Measurements from ENCODE around the gene DSCAML1.

DNA sequence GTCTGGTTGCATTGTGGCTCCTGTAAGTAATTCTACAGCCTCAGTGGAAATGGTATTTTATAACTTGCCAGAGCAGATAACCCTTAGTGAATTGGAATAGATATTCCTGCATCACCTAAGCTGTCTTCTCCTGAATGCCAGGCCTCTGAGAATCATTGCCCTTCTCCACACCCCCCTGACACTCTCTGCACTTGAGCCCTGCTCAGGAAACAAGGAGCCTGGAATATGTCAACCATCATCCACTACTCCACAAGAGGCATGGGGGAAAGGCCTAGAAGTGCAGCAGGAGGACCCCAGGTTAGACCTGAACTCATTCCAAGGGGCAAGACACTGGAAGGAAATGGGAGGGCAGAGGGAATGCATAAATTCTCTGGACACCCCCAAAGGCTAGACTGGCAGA, 72.4 kb downstream of the DSCAML1 start:
- TF ChIP-seq, protein P1, sequence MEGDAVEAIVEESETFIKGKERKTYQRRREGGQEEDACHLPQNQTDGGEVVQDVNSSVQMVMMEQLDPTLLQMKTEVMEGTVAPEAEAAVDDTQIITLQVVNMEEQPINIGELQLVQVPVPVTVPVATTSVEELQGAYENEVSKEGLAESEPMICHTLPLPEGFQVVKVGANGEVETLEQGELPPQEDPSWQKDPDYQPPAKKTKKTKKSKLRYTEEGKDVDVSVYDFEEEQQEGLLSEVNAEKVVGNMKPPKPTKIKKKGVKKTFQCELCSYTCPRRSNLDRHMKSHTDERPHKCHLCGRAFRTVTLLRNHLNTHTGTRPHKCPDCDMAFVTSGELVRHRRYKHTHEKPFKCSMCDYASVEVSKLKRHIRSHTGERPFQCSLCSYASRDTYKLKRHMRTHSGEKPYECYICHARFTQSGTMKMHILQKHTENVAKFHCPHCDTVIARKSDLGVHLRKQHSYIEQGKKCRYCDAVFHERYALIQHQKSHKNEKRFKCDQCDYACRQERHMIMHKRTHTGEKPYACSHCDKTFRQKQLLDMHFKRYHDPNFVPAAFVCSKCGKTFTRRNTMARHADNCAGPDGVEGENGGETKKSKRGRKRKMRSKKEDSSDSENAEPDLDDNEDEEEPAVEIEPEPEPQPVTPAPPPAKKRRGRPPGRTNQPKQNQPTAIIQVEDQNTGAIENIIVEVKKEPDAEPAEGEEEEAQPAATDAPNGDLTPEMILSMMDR (IDR thresholded peaks at IDR 0.05; ENCODE audit: control extremely low read depth in 1 of 3, insufficient read depth in 1 of 3, low read depth in 1 of 3, low read length in 3 of 3), result no peak
- TF ChIP-seq HDAC2 (IDR thresholded peaks at IDR 0.05; ENCODE audit: borderline replicate concordance in 1 of 2, low read depth in 2 of 2, low read length in 2 of 2), result no peak
- TF ChIP-seq POLR2A (IDR thresholded peaks at IDR 0.05; ENCODE audit: control extremely low read depth in 1 of 2, low read depth in 2 of 2, low read length in 2 of 2), result no peak
- TF ChIP-seq, protein P2, sequence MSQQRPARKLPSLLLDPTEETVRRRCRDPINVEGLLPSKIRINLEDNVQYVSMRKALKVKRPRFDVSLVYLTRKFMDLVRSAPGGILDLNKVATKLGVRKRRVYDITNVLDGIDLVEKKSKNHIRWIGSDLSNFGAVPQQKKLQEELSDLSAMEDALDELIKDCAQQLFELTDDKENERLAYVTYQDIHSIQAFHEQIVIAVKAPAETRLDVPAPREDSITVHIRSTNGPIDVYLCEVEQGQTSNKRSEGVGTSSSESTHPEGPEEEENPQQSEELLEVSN (IDR thresholded peaks at IDR 0.05), result no peak
- no peak for TF ChIP-seq RFX5 (IDR thresholded peaks at IDR 0.05; ENCODE audit: borderline replicate concordance, low read depth, low read length)
- TF ChIP-seq EP300 (IDR thresholded peaks at IDR 0.05; ENCODE audit: borderline replicate concordance in 1 of 2, low read depth in 2 of 2, low read length in 2 of 2), result no peak
- TF ChIP-seq FOSL1 (IDR thresholded peaks at IDR 0.05; ENCODE audit: insufficient read depth, low read depth, low read length), result no peak
- TF ChIP-seq BCL11A (IDR thresholded peaks at IDR 0.05; ENCODE audit: low read depth in 2 of 2, low read length in 2 of 2), result no peak
- TF ChIP-seq EZH2 (IDR thresholded peaks at IDR 0.05; ENCODE audit: low read depth, low read length, severe bottlenecking), result no peak
- TF ChIP-seq GTF2F1 (IDR thresholded peaks at IDR 0.05; ENCODE audit: borderline replicate concordance, low read depth, low read length), result no peak
- TF ChIP-seq POLR2AphosphoS5 (IDR thresholded peaks at IDR 0.05; ENCODE audit: low read depth, low read length), result no peak
- no peak for TF ChIP-seq RXRA (IDR thresholded peaks at IDR 0.05; ENCODE audit: insufficient read depth, low read depth, low read length)
- TF ChIP-seq, protein P3, sequence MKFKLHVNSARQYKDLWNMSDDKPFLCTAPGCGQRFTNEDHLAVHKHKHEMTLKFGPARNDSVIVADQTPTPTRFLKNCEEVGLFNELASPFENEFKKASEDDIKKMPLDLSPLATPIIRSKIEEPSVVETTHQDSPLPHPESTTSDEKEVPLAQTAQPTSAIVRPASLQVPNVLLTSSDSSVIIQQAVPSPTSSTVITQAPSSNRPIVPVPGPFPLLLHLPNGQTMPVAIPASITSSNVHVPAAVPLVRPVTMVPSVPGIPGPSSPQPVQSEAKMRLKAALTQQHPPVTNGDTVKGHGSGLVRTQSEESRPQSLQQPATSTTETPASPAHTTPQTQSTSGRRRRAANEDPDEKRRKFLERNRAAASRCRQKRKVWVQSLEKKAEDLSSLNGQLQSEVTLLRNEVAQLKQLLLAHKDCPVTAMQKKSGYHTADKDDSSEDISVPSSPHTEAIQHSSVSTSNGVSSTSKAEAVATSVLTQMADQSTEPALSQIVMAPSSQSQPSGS (IDR thresholded peaks at IDR 0.05; ENCODE audit: low read length), result no peak

Measured in H1 (cell line).